ENCODE results near the gene AKAP9.

DNA sequence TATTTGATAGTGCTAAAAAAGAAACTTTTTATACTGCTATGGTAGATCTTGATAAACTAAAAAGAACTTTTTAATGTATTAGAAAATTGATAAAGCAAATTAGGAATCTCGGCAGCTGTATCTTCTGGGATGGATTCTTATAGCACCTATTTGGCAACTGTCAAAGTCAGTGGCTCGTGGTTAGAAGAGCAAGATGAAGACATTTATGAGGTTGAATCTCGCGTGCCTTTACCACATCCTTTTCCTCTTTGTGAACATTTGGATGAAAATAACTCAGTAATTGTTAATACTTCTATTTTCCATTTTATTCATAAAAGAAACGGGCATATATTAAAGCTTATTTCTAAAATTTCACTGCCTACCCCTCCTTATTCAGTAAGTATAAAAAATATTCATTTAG, 117.4 kb downstream of the AKAP9 start:
- TF ChIP-seq CTCF (IDR thresholded peaks at IDR 0.05; ENCODE audit: low read depth, low read length, poor library complexity, severe bottlenecking) (no peak), EZH2phosphoT487 (IDR thresholded peaks at IDR 0.05; ENCODE audit: borderline replicate concordance, low read length) (no peak)
